ENCODE measurements around the gene NAV3. TPM values are rescaled to one million over a fixed set of nuclear protein-coding genes. Genes with fewer than 3 reads are reported as not detected.

NAV3 gene
- 11.0 to 16.6 TPM (median 14.1 TPM) in 5 replicates for total RNA-seq (2022; extraction: Qiagen RNA extraction; ENCODE audit: low read depth)

GRCh38 chr12:77830583-77831351 is at the start of gene NAV3:
TSS of gene NAV3 (plus strand) at chr12:77830894. CDS start at chr12:77831462, 568 bp downstream.

Data from A549 treated with RU486 at 1 μM for 4 hours (cell line).